Measurements from ENCODE around the gene DIPK1A. TPM values are rescaled to one million over a fixed set of nuclear protein-coding genes. Genes with fewer than 3 reads are reported as not detected.

Gene DIPK1A
- total RNA-seq, 1 experiment from 2014 or later = 4.8 TPM

DNA sequence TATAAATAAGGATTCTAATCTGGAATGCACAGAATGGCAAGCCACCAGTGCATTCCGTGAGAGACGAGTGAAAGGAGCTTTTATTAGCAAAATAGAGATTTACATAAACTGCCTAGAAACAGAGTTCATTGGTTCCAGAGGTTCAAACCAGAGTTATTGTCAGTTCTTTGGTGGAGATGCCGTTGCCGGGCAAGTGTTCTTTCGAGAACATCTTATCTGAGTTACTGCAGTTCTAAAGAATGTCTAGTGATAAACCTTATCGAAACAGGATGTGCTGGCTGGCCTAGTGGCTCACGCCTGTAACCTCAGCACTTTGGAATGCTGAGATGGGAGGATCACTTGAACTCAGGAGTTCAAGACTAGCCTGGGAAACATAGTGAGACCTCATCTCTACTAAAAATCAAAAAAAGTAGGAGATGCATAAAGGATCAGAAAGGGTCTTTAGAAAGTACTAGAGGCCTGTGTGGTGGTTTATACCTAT is 156.5 kb downstream of the DIPK1A start:
- no peaks in the 10 kb centered on the region for H3K27me3 Mint-ChIP-seq (ENCODE audit: low read depth)
- CTCF ChIA-PET = interaction anchor here (1.4 to 2.2 kb wide), 3 partner anchors 13 to 56 kb away, joined by 5 to 14 read pairs (median 6); partner anchors contain the start of gene RPL5
- ATAC-seq = peak; percentile 84
- no peak overlapping the region for H3K4me3 Mint-ChIP-seq
- POLR2A ChIA-PET = no interaction called here
- H3K4me1 Mint-ChIP-seq = no peaks in the 10 kb centered on the region
- no peaks in the 10 kb centered on the region for H3K36me3 Mint-ChIP-seq
- TF ChIP-seq NR1H2 (CRISPR knock-in tag; IDR thresholded peaks at IDR 0.05) (no peak), USF2 (CRISPR knock-in tag; IDR thresholded peaks at IDR 0.05) (no peak), ZNF232 (CRISPR knock-in tag; IDR thresholded peaks at IDR 0.05) (no peak), ESRRA (CRISPR knock-in tag; IDR thresholded peaks at IDR 0.05; ENCODE audit: borderline replicate concordance) (no peak), SOX15 (CRISPR knock-in tag; IDR thresholded peaks at IDR 0.05) (no peak), ZBTB21 (CRISPR knock-in tag; IDR thresholded peaks at IDR 0.05; ENCODE audit: borderline replicate concordance) (no peak), NFE2L1 (CRISPR knock-in tag; IDR thresholded peaks at IDR 0.05) (no peak)
- peaks cover 4% of the 10 kb centered on the region; the same call in 1 of the 2 replicates for H3K9me3 Mint-ChIP-seq
- no peak overlapping the region for H3K27ac Mint-ChIP-seq
- DNase-seq (ENCODE audit: low spot score) = peak; percentile 27

GRCh38 chr1:92803140-92803887 is 157.9 kb downstream of the DIPK1A start:
- no peak for DNase-seq (ENCODE audit: low spot score)
- H3K4me3 Mint-ChIP-seq = no peak overlapping the region
- H3K4me1 Mint-ChIP-seq = no peaks in the 10 kb centered on the region
- ChIA-PET POLR2A (no interaction called here), CTCF (interaction anchor here (1.4 to 2.2 kb wide), 3 partner anchors 15 to 54 kb away, joined by 5 to 14 read pairs (median 6); partner anchors contain the start of gene RPL5)
- H3K27ac Mint-ChIP-seq = no peak overlapping the region
- H3K27me3 Mint-ChIP-seq (ENCODE audit: low read depth) = no peaks in the 10 kb centered on the region
- H3K36me3 Mint-ChIP-seq = no peaks in the 10 kb centered on the region
- peaks cover 4% of the 10 kb centered on the region; the same call in 1 of the 2 replicates for H3K9me3 Mint-ChIP-seq
- ATAC-seq = no peak
- no peak for TF ChIP-seq IRF2 (CRISPR knock-in tag; IDR thresholded peaks at IDR 0.05; ENCODE audit: borderline replicate concordance, low read depth)
- peak; percentile 19; the same call in 1 of the 2 replicates for TF ChIP-seq ZNF121 (CRISPR knock-in tag; IDR thresholded peaks at IDR 0.05)

DNA sequence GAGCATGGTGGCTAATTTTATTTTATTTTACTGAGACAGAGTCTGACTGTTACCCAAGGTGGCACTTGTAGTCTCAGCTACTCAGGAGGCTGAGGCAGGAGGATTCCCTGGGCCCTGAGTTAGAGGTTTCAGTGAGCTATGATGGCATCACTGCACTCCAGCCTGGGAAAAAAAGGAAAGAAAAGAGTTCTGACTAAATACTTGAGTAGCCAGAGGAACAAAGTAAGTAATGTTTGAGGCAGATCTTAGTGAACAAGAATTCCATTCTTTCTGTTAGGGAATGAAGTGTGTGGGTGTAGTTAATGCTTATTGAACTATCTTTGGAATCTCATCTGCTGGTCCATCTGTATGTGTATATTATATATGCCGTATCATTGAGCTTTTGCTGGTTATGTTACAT is 163.3 kb downstream of the DIPK1A start:
- CTCF ChIA-PET = no interaction called here
- no peak for ATAC-seq
- no peak overlapping the region for H3K4me3 Mint-ChIP-seq

More for the DNA sequence above, 163.3 kb downstream of the DIPK1A start:
- H3K27ac Mint-ChIP-seq = no peak overlapping the region
- H3K9me3 Mint-ChIP-seq = peaks cover 7% of the 10 kb centered on the region
- no peaks in the 10 kb centered on the region for H3K27me3 Mint-ChIP-seq (ENCODE audit: low read depth)
- H3K36me3 Mint-ChIP-seq = no peaks in the 10 kb centered on the region
- POLR2A ChIA-PET = no interaction called here
- peaks cover 3% of the 10 kb centered on the region for H3K4me1 Mint-ChIP-seq
- DNase-seq (ENCODE audit: low spot score) = no peak
- TF ChIP-seq GABPB1 (CRISPR knock-in tag; IDR thresholded peaks at IDR 0.05) (no peak), ZNF263 (CRISPR knock-in tag; IDR thresholded peaks at IDR 0.05; ENCODE audit: low read depth) (no peak), ELF4 (CRISPR knock-in tag; IDR thresholded peaks at IDR 0.05; ENCODE audit: low read depth) (no peak), ZNF532 (CRISPR knock-in tag; IDR thresholded peaks at IDR 0.05; ENCODE audit: borderline replicate concordance) (no peak), CTCF (IDR thresholded peaks at IDR 0.05) (no peak), ZNF416 (CRISPR knock-in tag; IDR thresholded peaks at IDR 0.05) (no peak), MXD4 (CRISPR knock-in tag; IDR thresholded peaks at IDR 0.05; ENCODE audit: borderline replicate concordance) (no peak), ZNF423 (CRISPR knock-in tag; IDR thresholded peaks at IDR 0.05) (no peak), ESRRA (CRISPR knock-in tag; IDR thresholded peaks at IDR 0.05; ENCODE audit: borderline replicate concordance) (no peak), ZBTB21 (CRISPR knock-in tag; IDR thresholded peaks at IDR 0.05; ENCODE audit: borderline replicate concordance) (no peak), ZNF317 (CRISPR knock-in tag; IDR thresholded peaks at IDR 0.05; ENCODE audit: borderline replicate concordance, low read depth) (no peak), JAZF1 (CRISPR knock-in tag; IDR thresholded peaks at IDR 0.05) (no peak)
- TF ChIP-seq, protein P1, sequence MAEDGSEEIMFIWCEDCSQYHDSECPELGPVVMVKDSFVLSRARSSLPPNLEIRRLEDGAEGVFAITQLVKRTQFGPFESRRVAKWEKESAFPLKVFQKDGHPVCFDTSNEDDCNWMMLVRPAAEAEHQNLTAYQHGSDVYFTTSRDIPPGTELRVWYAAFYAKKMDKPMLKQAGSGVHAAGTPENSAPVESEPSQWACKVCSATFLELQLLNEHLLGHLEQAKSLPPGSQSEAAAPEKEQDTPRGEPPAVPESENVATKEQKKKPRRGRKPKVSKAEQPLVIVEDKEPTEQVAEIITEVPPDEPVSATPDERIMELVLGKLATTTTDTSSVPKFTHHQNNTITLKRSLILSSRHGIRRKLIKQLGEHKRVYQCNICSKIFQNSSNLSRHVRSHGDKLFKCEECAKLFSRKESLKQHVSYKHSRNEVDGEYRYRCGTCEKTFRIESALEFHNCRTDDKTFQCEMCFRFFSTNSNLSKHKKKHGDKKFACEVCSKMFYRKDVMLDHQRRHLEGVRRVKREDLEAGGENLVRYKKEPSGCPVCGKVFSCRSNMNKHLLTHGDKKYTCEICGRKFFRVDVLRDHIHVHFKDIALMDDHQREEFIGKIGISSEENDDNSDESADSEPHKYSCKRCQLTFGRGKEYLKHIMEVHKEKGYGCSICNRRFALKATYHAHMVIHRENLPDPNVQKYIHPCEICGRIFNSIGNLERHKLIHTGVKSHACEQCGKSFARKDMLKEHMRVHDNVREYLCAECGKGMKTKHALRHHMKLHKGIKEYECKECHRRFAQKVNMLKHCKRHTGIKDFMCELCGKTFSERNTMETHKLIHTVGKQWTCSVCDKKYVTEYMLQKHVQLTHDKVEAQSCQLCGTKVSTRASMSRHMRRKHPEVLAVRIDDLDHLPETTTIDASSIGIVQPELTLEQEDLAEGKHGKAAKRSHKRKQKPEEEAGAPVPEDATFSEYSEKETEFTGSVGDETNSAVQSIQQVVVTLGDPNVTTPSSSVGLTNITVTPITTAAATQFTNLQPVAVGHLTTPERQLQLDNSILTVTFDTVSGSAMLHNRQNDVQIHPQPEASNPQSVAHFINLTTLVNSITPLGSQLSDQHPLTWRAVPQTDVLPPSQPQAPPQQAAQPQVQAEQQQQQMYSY (CRISPR knock-in tag; IDR thresholded peaks at IDR 0.05) = no peak
